Cardiac fibroblast (primary cell): ENCODE data around the gene MOV10.

ENCODE experiments used
- DNase-seq, 2 donors: peaks; one replicate each; pipeline versions ENCODE4 v3.0.0 to v3.0.0-alpha.2; 2010; ENCODE audit warnings: low read depth in 2 of 2
- H3K4me3 ChIP-seq, 2 donors: replicated peaks in 1 of 2; 1 replicate in 1 of 2; 2 replicates in 1 of 2; pipeline ENCODE4 v1.5.1; 2011; ENCODE audit warnings: low read depth in 2 of 2, low read length in 2 of 2, mild to moderate bottlenecking in 2 of 2, moderate library complexity in 1 of 2
- CTCF ChIP-seq: IDR thresholded peaks from one replicate; pipeline ENCODE4 v1.5.1; 2011; ENCODE audit warnings: low read depth, mild to moderate bottlenecking, low read length, inconsistent platforms

The MOV10 gene

GRCh38 chr1:112706505-112707220, 32.2 kb downstream of the MOV10 start, which contains the start of gene RHOC:
RHOC (minus strand) TSS chr1:112707127; CDS start chr1:112703799, 3,328 bp downstream.
- no peak for TF ChIP-seq CTCF
- H3K4me3 ChIP-seq: peak within 1 kb of the TSS; percentile 93 to 96
- peak; percentile 36 to 52 for DNase-seq

- peak; percentile 93 to 94 for DNase-seq
- H3K4me3 ChIP-seq: peak overlapping the region; percentile 56 to 93
These were observed 33.0 kb downstream of the MOV10 start for GRCh38 chr1:112707221-112708001.

GRCh38 chr1:112708002-112708448, 33.6 kb downstream of the MOV10 start:
- TF ChIP-seq CTCF: no peak
- no peak for DNase-seq
- no peak overlapping the region for H3K4me3 ChIP-seq

More at GRCh38 chr1:112707221-112708001, 33.0 kb downstream of the MOV10 start:
- TF ChIP-seq CTCF: peak; percentile 94

- no peak for DNase-seq
- no peak overlapping the region for H3K4me3 ChIP-seq
- no peak for TF ChIP-seq CTCF
These were observed 34.0 kb downstream of the MOV10 start for GRCh38 chr1:112708489-112708888.

GRCh38 chr1:112710159-112710558, 35.7 kb downstream of the MOV10 start:
- no peak overlapping the region for H3K4me3 ChIP-seq
- DNase-seq: no peak
- no peak for TF ChIP-seq CTCF

GRCh38 chr1:112710586-112710985, 36.1 kb downstream of the MOV10 start:
- TF ChIP-seq CTCF: no peak
- H3K4me3 ChIP-seq: no peak overlapping the region
- DNase-seq: no peak
